OCI-M2 (cell line): ENCODE results near the gene DHRS7C.
"Not testable (repeated sequence)": the region's sequence is repeated elsewhere in the genome, so short reads cannot be mapped to it uniquely, and the experiment has no call there.

Experiments
- DNase-seq: peaks from one replicate; lab custom pipeline; 2025; ENCODE audit not compliant: unreplicated experiment; lab: John Stamatoyannopoulos, UW

DHRS7C gene

GRCh38 chr17:9810100-9810949, 18.9 kb upstream of the DHRS7C start:
- no peak for DNase-seq

GRCh38 chr17:9809409-9809808, 18.0 kb upstream of the DHRS7C start:
- DNase-seq = no peak

GRCh38 chr17:9806699-9807098, 15.3 kb upstream of the DHRS7C start:
- no peak for DNase-seq

GRCh38 chr17:9805769-9806168, 14.4 kb upstream of the DHRS7C start:
- no peak for DNase-seq

- DNase-seq = no peak
These were observed 11.3 kb upstream of the DHRS7C start for GRCh38 chr17:9802697-9803096.

- DNase-seq = no peak
These were observed 10.9 kb upstream of the DHRS7C start for GRCh38 chr17:9802294-9802693.

- no peak for DNase-seq
These were observed 10.1 kb upstream of the DHRS7C start for GRCh38 chr17:9801505-9801904.

- DNase-seq = no peak
These were observed 7.3 kb upstream of the DHRS7C start for GRCh38 chr17:9798724-9799123.

GRCh38 chr17:9798008-9798407, 6.6 kb upstream of the DHRS7C start:
- no peak for DNase-seq

GRCh38 chr17:9792181-9792840, 919 bp upstream of the DHRS7C start:
- DNase-seq = no peak

- no peak for DNase-seq
These were observed 1.1 kb downstream of the DHRS7C start for GRCh38 chr17:9790316-9790715.

- no peak for DNase-seq
These were observed 2.8 kb downstream of the DHRS7C start for GRCh38 chr17:9788601-9789000.

- DNase-seq = no peak
These were observed 6.8 kb downstream of the DHRS7C start for GRCh38 chr17:9784544-9784943.

- DNase-seq = not testable (repeated sequence)
These were observed 7.9 kb downstream of the DHRS7C start for GRCh38 chr17:9783465-9783864.

GRCh38 chr17:9783050-9783449, 8.3 kb downstream of the DHRS7C start:
- no peak for DNase-seq

- no peak for DNase-seq
These were observed 10.8 kb downstream of the DHRS7C start for GRCh38 chr17:9780552-9780951.

- DNase-seq = no peak
These were observed 14.5 kb downstream of the DHRS7C start for GRCh38 chr17:9776911-9777310.

- no peak for DNase-seq
These were observed 18.7 kb downstream of the DHRS7C start for GRCh38 chr17:9772658-9773057.

- DNase-seq = no peak
These were observed 19.9 kb downstream of the DHRS7C start for GRCh38 chr17:9771465-9771864.

- DNase-seq = no peak
These were observed 22.2 kb downstream of the DHRS7C start for GRCh38 chr17:9769036-9769695.

- no peak for DNase-seq
These were observed 22.9 kb downstream of the DHRS7C start for GRCh38 chr17:9768381-9768934.
